ENCODE results near the gene CALML5. TPM values are rescaled to one million over a fixed set of nuclear protein-coding genes. Genes with fewer than 3 reads are reported as not detected.

Gene CALML5
- total and polyA plus RNA-seq, 2 of the 4 experiments (the other 2 are of a cell fraction), result not detected

DNA sequence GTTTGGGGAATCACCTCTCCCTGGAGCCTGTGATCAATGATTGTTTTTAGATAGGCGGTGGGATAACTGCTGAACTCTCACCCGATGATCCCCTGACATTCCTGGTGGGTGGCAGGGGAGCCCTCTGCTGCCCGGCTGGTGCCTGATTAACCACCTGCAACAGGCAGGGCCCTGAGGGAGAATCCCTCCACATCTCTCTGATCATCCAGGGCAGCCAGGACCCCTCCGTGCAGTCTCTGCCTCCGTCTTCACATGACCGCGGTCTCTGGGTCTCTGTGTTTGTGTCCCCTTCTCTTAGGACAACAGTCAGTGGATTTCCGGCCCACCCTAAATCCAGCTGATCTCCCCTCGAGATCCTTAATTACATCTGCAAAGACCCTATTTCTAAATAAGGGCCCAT is 17.4 kb downstream of the CALML5 start:
- Histone ChIP-seq H3K9me1 (ENCODE audit: insufficient read depth, low read length) (0 out of 2 replicates have a peak, but pooled peaks cover 3% of the 10 kb centered on the region), H3K9ac (ENCODE audit: low read depth, low read length) (no peak overlapping the region), H3K36me3 (ENCODE audit: control insufficient read depth, insufficient read depth, low read length) (no peaks in the 10 kb centered on the region), H3K56ac (ENCODE audit: extremely low read depth, insufficient read depth, low read length) (no peak overlapping the region), H4K20me1 (ENCODE audit: insufficient read depth, low read length) (no peaks in the 10 kb centered on the region), H3K4me1 (ENCODE audit: control insufficient read depth, insufficient read depth, low read length) (no peaks in the 10 kb centered on the region; the same call in 1 of the 2 replicates), H3K4ac (ENCODE audit: low read depth, low read length) (no peak overlapping the region), H2AFZ (replicated peaks; ENCODE audit: low read length, poor library complexity) (no peak overlapping the region), H3K27ac (ENCODE audit: insufficient read depth, low read length) (no peak overlapping the region), H2BK5ac (ENCODE audit: low read depth, low read length, poor library complexity, severe bottlenecking) (no peak overlapping the region), H3K27me3 (ENCODE audit: control insufficient read depth, insufficient read depth, low read length) (peaks cover 10% of the 10 kb centered on the region; the same call in 1 of the 2 replicates), H2BK120ac (ENCODE audit: low read depth, low read length) (no peak overlapping the region), H2AK9ac (replicated peaks; ENCODE audit: low read depth, low read length, poor library complexity) (no peak overlapping the region), H2BK15ac (ENCODE audit: low read depth, low read length) (no peak overlapping the region), H2AK5ac (ENCODE audit: low read depth, low read length) (no peak overlapping the region), H4K5ac (ENCODE audit: low read depth, low read length) (no peak overlapping the region), H3K9me3 (ENCODE audit: control insufficient read depth, insufficient read depth, low read length) (peaks cover 2% of the 10 kb centered on the region), H3K18ac (ENCODE audit: low read depth, low read length) (no peak overlapping the region), H3K23ac (ENCODE audit: low read depth, low read length) (no peak overlapping the region), H3K14ac (replicated peaks; ENCODE audit: low read depth, low read length) (no peak overlapping the region), H4K91ac (ENCODE audit: insufficient read depth, low read depth, low read length) (no peak overlapping the region), H2BK20ac (ENCODE audit: low read depth, low read length) (no peak overlapping the region), H3K4me2 (ENCODE audit: low read depth, low read length) (no peak overlapping the region), H4K8ac (ENCODE audit: low read depth in 2 of 2, low read length in 2 of 2) (no peak overlapping the region), H3K79me1 (ENCODE audit: low read depth in 1 of 2, low read length in 2 of 2) (no peaks in the 10 kb centered on the region), H3K4me3 (ENCODE audit: insufficient read depth, low read depth, low read length) (no peak overlapping the region)
- dilution Hi-C loops (cut with HindIII; ENCODE audit: low sequenced_read_pairs, unreplicated experiment), result no loop called here
- TF ChIP-seq ELK1 (IDR thresholded peaks at IDR 0.05; ENCODE audit: borderline replicate concordance, low read depth, low read length), result no peak
- no peak for TF ChIP-seq BHLHE40 (IDR thresholded peaks at IDR 0.05; ENCODE audit: low read depth, low read length)
- TF ChIP-seq MAFK (IDR thresholded peaks at IDR 0.05; ENCODE audit: low read depth, low read length), result no peak
- TF ChIP-seq RCOR1 (IDR thresholded peaks at IDR 0.05; ENCODE audit: insufficient replicate concordance, low read length), result no peak
- TF ChIP-seq FOS (IDR thresholded peaks at IDR 0.05; ENCODE audit: low read depth, low read length), result no peak
- intact Hi-C loops (cut with micrococcal nuclease), result no loop called here
- 100% methylated on average over 5 of the region's 9 CpGs; no CpG with 5 or more reads in 1 of the 2 experiments for WGBS, 2 experiments (ENCODE audit: extremely low coverage in 2 of 2, insufficient read length in 1 of 2)
- DNase-seq (no peak), ATAC-seq (ENCODE audit: low read depth) (no peak)
- ChIA-PET POLR2A (ENCODE audit: unreplicated experiment) (no interaction called here), CTCF (no interaction called here)
- in situ Hi-C loops (cut with MboI; ENCODE audit: low sequenced_read_pairs), result no loop called here
- no TSS peak for BruUV-seq (replicated peaks)

All from IMR-90 (cell line).